ENCODE measurements around the gene ABCG2. TPM values are rescaled to one million over a fixed set of nuclear protein-coding genes. Genes with fewer than 3 reads are reported as not detected.
"Not testable (repeated sequence)": the region's sequence is repeated elsewhere in the genome, so short reads cannot be mapped to it uniquely, and the experiment has no call there.

ABCG2 gene
- total RNA-seq, 4 donors from 2014 or later, result 17.3 to 272 (median 125) TPM

DNA sequence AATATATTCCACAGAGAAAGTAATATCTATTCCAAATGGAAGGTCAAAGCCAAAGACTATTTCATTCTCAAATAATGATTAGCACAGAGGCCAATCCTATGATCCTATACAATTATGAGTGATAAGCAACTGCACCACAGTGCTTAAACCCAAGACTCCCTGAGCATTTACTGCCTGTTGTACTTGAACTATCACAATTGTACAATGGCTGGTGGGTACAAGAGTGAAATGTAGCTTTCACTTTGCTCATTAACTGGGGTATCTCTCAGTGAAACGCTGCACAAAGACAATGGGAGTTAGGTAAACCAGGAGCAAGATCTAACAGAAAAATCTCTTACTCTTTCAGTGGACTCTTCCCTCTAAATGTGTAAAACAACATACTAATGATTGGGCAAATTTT lies 24.3 kb downstream of the ABCG2 start:
- no peak for DNase-seq
- Histone ChIP-seq H3K27ac (peak overlapping the region in 3 of 4 donors; percentile 50 to 81 (median 71)), H3K9me3 (no peaks in the 10 kb centered on the region), H3K4me3 (no peak overlapping the region), H3K27me3 (no peaks in the 10 kb centered on the region), H3K36me3 (peaks cover 0 to 5% (median 0%) of the 10 kb centered on the region in 3 donors), H3K4me1 (no peaks in the 10 kb centered on the region)
- no peak for TF ChIP-seq POLR2A (IDR thresholded peaks at IDR 0.05)
- TF ChIP-seq, protein P1, sequence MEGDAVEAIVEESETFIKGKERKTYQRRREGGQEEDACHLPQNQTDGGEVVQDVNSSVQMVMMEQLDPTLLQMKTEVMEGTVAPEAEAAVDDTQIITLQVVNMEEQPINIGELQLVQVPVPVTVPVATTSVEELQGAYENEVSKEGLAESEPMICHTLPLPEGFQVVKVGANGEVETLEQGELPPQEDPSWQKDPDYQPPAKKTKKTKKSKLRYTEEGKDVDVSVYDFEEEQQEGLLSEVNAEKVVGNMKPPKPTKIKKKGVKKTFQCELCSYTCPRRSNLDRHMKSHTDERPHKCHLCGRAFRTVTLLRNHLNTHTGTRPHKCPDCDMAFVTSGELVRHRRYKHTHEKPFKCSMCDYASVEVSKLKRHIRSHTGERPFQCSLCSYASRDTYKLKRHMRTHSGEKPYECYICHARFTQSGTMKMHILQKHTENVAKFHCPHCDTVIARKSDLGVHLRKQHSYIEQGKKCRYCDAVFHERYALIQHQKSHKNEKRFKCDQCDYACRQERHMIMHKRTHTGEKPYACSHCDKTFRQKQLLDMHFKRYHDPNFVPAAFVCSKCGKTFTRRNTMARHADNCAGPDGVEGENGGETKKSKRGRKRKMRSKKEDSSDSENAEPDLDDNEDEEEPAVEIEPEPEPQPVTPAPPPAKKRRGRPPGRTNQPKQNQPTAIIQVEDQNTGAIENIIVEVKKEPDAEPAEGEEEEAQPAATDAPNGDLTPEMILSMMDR (IDR thresholded peaks at IDR 0.05), result no peak

DNA sequence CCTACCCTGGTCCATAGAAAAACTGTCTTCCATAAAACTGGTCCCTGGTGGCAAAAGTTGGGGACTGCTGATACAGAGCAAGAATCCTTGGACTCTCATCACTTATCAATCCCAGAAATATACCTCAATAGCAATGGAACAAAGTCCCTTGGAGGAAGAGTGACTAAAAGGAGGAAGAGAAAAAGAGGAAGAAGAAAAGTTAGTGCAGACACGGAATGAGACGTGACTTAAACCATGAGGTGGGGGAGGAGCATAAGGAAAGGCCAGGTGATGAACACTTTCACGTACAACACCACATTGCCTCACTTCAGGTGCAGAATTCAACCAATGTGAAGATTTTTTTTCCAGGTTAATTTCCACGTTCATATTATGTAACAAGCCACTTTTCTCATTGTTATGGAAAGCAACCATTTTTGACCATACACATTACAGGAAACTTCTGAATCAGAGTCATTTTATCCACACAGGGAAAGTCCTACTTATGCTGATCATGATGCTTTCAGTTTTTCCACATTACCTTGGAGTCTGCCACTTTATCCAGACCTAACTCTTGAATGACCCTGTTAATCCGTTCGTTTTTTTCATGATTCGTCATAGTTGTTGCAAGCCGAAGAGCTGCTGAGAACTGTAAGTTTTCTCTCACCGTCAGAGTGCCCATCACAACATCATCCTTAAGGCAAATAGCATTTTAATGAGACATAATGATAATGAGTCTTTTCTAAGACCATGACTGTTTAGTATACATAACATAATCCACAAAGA lies 27.7 kb downstream of the ABCG2 start:
- Histone ChIP-seq H3K4me3 (no peak overlapping the region), H3K4me1 (no peaks in the 10 kb centered on the region), H3K36me3 (peaks cover 0 to 5% (median 0%) of the 10 kb centered on the region in 3 donors), H3K9me3 (no peaks in the 10 kb centered on the region), H3K27ac (no peak overlapping the region), H3K27me3 (no peaks in the 10 kb centered on the region)
- DNase-seq, result no peak
- no peak for TF ChIP-seq POLR2A (IDR thresholded peaks at IDR 0.05)
- TF ChIP-seq, protein P1 (IDR thresholded peaks at IDR 0.05), result peak in 1 of 6 experiments; percentile 38

DNA sequence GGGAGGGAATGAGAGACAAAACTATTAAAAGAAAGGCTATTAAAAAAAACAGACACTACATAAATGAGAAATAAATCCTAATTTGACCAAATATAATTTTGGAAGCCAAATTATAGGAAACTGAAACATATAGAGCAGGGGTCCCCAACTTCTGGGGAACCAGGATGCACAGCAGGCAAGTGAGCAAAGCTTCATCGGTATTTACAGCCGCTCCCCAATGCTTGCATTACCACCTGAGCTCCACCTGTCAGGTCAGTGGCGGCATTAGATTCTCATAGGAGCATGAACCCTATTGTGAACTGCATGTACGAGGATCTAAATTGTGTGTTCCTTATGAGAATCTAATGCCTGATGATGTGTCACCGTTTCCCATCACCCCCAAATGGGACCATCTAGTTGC lies 28.4 kb downstream of the ABCG2 start:
- Histone ChIP-seq H3K27ac (no peak overlapping the region), H3K4me1 (no peaks in the 10 kb centered on the region), H3K36me3 (peaks cover 0 to 5% (median 0%) of the 10 kb centered on the region in 3 donors), H3K9me3 (no peaks in the 10 kb centered on the region), H3K27me3 (no peaks in the 10 kb centered on the region), H3K4me3 (no peak overlapping the region)
- no peak for TF ChIP-seq POLR2A (IDR thresholded peaks at IDR 0.05)
- TF ChIP-seq, protein P1 (IDR thresholded peaks at IDR 0.05), result no peak
- DNase-seq, result no peak

DNA sequence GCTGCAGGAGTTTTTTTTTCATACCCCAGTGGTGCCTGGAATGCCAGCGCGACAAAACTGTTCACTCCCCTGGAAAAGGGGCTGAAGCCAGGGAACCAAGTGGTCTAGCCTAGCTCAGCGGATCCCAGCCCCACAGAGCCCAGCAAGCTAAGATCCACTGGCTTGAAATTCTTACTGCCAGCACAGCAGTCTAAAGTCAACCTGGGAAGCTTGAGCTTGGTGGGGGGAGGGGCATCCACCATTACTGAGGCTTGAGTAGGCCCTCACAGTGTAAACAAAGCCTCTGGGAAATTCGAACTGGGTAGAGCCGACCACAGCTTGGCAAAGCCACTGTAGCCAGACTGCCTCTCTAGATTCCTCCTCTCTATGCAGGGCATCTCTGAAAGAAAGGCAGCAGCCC lies 36.2 kb downstream of the ABCG2 start:
- H3K27ac ChIP-seq, H3K4me1 ChIP-seq, H3K4me3 ChIP-seq, H3K27me3 ChIP-seq, DNase-seq: not testable (repeated sequence)
- Histone ChIP-seq H3K36me3 (peaks cover 0 to 35% (median 0%) of the 10 kb centered on the region in 3 donors), H3K9me3 (peaks cover 0 to 11% (median 3%) of the 10 kb centered on the region in 4 donors)

DNA sequence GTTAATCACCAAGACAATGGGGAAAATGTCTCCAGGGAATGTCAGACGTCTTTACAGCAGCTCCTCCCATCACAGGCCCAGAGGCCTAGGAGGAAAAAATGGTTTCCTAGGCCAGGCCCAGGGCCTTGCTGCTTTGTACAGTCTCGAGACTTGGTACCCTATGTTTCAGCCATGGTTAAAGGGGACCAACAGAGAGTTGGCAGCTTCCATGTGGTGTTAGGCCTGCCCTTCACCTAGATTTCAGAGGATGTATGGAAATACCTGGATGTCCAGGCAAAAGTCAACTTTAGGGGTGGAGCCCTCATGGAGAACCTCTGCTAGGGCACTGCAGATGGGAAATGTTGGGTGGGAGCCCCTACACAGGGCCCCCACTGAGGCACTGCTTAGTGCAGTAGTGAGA lies 38.5 kb downstream of the ABCG2 start:
- Histone ChIP-seq H3K4me3 (no peak overlapping the region), H3K9me3 (peaks cover 0 to 11% (median 3%) of the 10 kb centered on the region in 4 donors), H3K36me3 (peaks cover 0 to 35% (median 0%) of the 10 kb centered on the region in 3 donors), H3K4me1 (no peaks in the 10 kb centered on the region), H3K27me3 (no peaks in the 10 kb centered on the region), H3K27ac (no peak overlapping the region)
- DNase-seq, result no peak
- TF ChIP-seq, protein P1 (IDR thresholded peaks at IDR 0.05), result no peak
- TF ChIP-seq POLR2A (IDR thresholded peaks at IDR 0.05), result no peak

DNA sequence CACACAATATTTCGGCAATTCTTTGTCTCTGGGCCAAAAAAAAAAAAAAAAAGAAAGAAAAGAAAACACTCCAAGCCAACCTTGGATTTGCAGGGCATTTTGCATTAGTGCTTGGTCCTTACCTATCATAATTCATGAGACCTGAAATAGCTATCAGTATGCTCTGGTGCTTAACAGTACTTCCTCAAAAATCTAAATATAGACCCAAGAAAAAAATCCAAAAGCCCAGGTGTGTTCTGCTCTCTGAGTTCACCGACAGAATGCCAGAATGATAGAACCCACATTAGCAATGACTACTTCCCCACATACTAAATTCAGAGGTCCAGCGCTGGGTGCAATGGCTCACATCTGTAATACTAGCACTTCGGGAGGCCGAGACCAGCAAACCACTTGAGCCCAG lies 42.9 kb downstream of the ABCG2 start:
- Histone ChIP-seq H3K4me1 (peaks cover 0 to 6% (median 0%) of the 10 kb centered on the region in 4 donors), H3K27me3 (no peaks in the 10 kb centered on the region), H3K4me3 (no peak overlapping the region), H3K27ac (no peak overlapping the region), H3K36me3 (peaks cover 0 to 23% (median 0%) of the 10 kb centered on the region in 3 donors), H3K9me3 (peaks cover 0 to 11% (median 3%) of the 10 kb centered on the region in 4 donors)
- no peak for DNase-seq
- TF ChIP-seq POLR2A (IDR thresholded peaks at IDR 0.05), result no peak
- TF ChIP-seq, protein P1 (IDR thresholded peaks at IDR 0.05), result no peak

Measured in Peyer's patch (tissue), 4 donors.